A549 (cell line): ENCODE measurements around the gene IL36B. TPM values are rescaled to one million over a fixed set of nuclear protein-coding genes. Genes with fewer than 3 reads are reported as not detected.
A peak's percentile ranks its signal among the peaks of the same experiment; 100 is the strongest.

ENCODE experiments used
- ATAC-seq, 2 experiments: fragments of 200-7000 bp in 1 of 2; fragments of >200 bp in 1 of 2; cut with Nextera tagmentation in 1 of 2; cut with Tn5 transposase in 1 of 2; 3 replicates each; pipeline versions ENCODE4 v1.8.0 to v1.9.1; 2018 to 2020; ENCODE audit warnings: mild to moderate bottlenecking in 1 of 2, moderate library complexity in 1 of 2
- CTCF ChIA-PET: fragments of 300-600 bp; sonication (Branson Sonifier 250); formaldehyde crosslinking; extraction: SDS; loops from one replicate; lab custom pipeline; 2021; ENCODE audit warnings: antibody characterized with exemption, inconsistent platforms; lab: Yijun Ruan, JAX
- POLR2A ChIA-PET: fragments of 350-600 bp; formaldehyde crosslinking; extraction: SDS; loops from one replicate; lab custom pipeline; 2021; ENCODE audit warnings: antibody characterized with exemption, inconsistent platforms; lab: Yijun Ruan, JAX
- DNase-seq, 2 experiments: peaks; one replicate each; pipeline versions ENCODE4 v3.0.0 to v3.0.0-alpha.2; 2011 to 2016; ENCODE audit warnings: low read depth in 1 of 2, low spot score in 1 of 2
- FAIRE-seq: peaks from 2 replicates; lab custom pipeline; 2011; peaks lifted over from hg19 to GRCh38; lab: Jason Lieb, UNC
- H3K27ac ChIP-seq, 2 experiments: fragments of >200 bp; sonication (Bioruptor Twin); formaldehyde crosslinking; 3 replicates each; pipeline ENCODE4 v1.5.1; 2016 to 2017
- H3K4me1 ChIP-seq: fragments of >200 bp; sonication (Bioruptor Twin); formaldehyde crosslinking; 3 replicates; pipeline ENCODE4 v1.6.1; 2016
- H3K4me2 ChIP-seq: fragments of >200 bp; sonication (Bioruptor Twin); formaldehyde crosslinking; 3 replicates; pipeline ENCODE4 v1.6.1; 2016
- H3K4me3 ChIP-seq: fragments of >200 bp; sonication (Bioruptor Twin); formaldehyde crosslinking; 3 replicates; pipeline ENCODE4 v1.5.1; 2016
- H3K9me3 ChIP-seq: fragments of >200 bp; sonication (Bioruptor Twin); formaldehyde crosslinking; 3 replicates; pipeline ENCODE4 v1.6.1; 2016
- CBX2 ChIP-seq: fragments of 200-600 bp; sonication (generic); IDR thresholded peaks from 2 replicates; pipeline ENCODE4 v1.6.1; 2016; ENCODE audit warnings: low read depth, mild to moderate bottlenecking, borderline replicate concordance
- EHMT2 ChIP-seq: fragments of 200-600 bp; sonication (generic); IDR thresholded peaks from 2 replicates; pipeline ENCODE4 v1.6.1; 2016; ENCODE audit warnings: antibody characterized with exemption, low read depth, mild to moderate bottlenecking, moderate library complexity
- ELK1 ChIP-seq: fragments of 150-350 bp; IDR thresholded peaks from 2 replicates; pipeline ENCODE4 v1.6.1; 2014; ENCODE audit warnings: low read depth, mild to moderate bottlenecking, low read length
- ESRRA ChIP-seq: fragments of 150-350 bp; IDR thresholded peaks from 2 replicates; pipeline ENCODE4 v1.6.1; 2014; ENCODE audit warnings: mild to moderate bottlenecking, low read length, borderline replicate concordance
- FOSL2 ChIP-seq, 2 experiments: fragments of 450-650 bp in 1 of 2; fragments of >200 bp in 1 of 2; sonication (Bioruptor Twin) in 1 of 2; formaldehyde crosslinking; IDR thresholded peaks; 2 replicates each; pipeline versions ENCODE4 v1.5.0 to v1.6.1; 2016 to 2020; ENCODE audit warnings: mild to moderate bottlenecking in 1 of 2, moderate library complexity in 1 of 2
- FOXS1 ChIP-seq: fragments of 250-450 bp; sonication (Bioruptor Pico); IDR thresholded peaks from 2 replicates; pipeline ENCODE4 v1.5.0; 2020; ENCODE audit warnings: mild to moderate bottlenecking, moderate library complexity
- HEYL ChIP-seq: fragments of 250-450 bp; sonication (Bioruptor Pico); IDR thresholded peaks from 2 replicates; pipeline ENCODE4 v1.8.0; 2021; ENCODE audit warnings: mild to moderate bottlenecking, moderate library complexity
- KDM5A ChIP-seq: fragments of 200-600 bp; sonication (generic); IDR thresholded peaks from 2 replicates; pipeline ENCODE4 v1.6.1; 2016; ENCODE audit warnings: antibody characterized with exemption, mild to moderate bottlenecking
- MAFK ChIP-seq: fragments of 450-650 bp; IDR thresholded peaks from 2 replicates; pipeline ENCODE4 v1.6.1; 2014; ENCODE audit not compliant: partially characterized antibody
- MAZ ChIP-seq: fragments of 150-350 bp; IDR thresholded peaks from 2 replicates; pipeline ENCODE4 v1.6.1; 2014; ENCODE audit warnings: antibody characterized with exemption, low read depth, low read length, borderline replicate concordance
- MYC ChIP-seq: IDR thresholded peaks from 2 replicates; pipeline ENCODE4 v1.6.1; 2012; ENCODE audit warnings: mild to moderate bottlenecking, inconsistent platforms, low read length, improper control_type of control experiment, borderline replicate concordance
- NPAS2 ChIP-seq: fragments of 250-450 bp; sonication (Bioruptor Pico); IDR thresholded peaks from 2 replicates; pipeline ENCODE4 v1.8.0; 2022; ENCODE audit warnings: mild to moderate bottlenecking, moderate library complexity, borderline replicate concordance
- PHF8 ChIP-seq: fragments of 200-600 bp; sonication (generic); IDR thresholded peaks from 2 replicates; pipeline ENCODE4 v1.6.1; 2016; ENCODE audit warnings: low read depth, mild to moderate bottlenecking, antibody characterized with exemption, moderate library complexity, borderline replicate concordance
- POLR2A ChIP-seq: IDR thresholded peaks from 2 replicates; pipeline ENCODE4 v1.6.1; 2012; ENCODE audit warnings: mild to moderate bottlenecking, low read length
- POLR2AphosphoS2 ChIP-seq: conservative IDR thresholded peaks from 2 replicates; pipeline ENCODE4 v1.6.1; 2012; ENCODE audit warnings: low read length, improper control_type of control experiment, inconsistent platforms
- RAD21 ChIP-seq, 2 experiments: fragments of >200 bp in 1 of 2; sonication (Bioruptor Twin) in 1 of 2; formaldehyde crosslinking in 1 of 2; IDR thresholded peaks in 1 of 2; conservative IDR thresholded peaks in 1 of 2; 2 replicates in 1 of 2; 3 replicates in 1 of 2; pipeline ENCODE4 v1.6.1; 2012 to 2018; ENCODE audit warnings: inconsistent platforms in 1 of 2
- RFX5 ChIP-seq: fragments of 450-650 bp; IDR thresholded peaks from 2 replicates; pipeline ENCODE4 v1.7.1; 2014; ENCODE audit warnings: antibody characterized with exemption, mild to moderate bottlenecking, moderate library complexity
- SMC3 ChIP-seq: fragments of >200 bp; sonication (Bioruptor Twin); formaldehyde crosslinking; IDR thresholded peaks from 3 replicates; pipeline ENCODE4 v1.6.1; 2018; ENCODE audit warnings: inconsistent platforms
- TFCP2L1 ChIP-seq: fragments of 250-450 bp; sonication (Bioruptor Pico); IDR thresholded peaks from 2 replicates; pipeline ENCODE4 v1.5.0; 2021; ENCODE audit warnings: mild to moderate bottlenecking
- TP53 ChIP-seq: fragments of 250-450 bp; sonication (Bioruptor Pico); IDR thresholded peaks from 2 replicates; pipeline ENCODE4 v1.5.0; 2021; ENCODE audit warnings: mild to moderate bottlenecking, moderate library complexity
- WGBS: methylation state at CpG from one replicate; pipeline ENCODE4 v1.1.6; 2017; ENCODE audit errors: missing lambda C conversion rate; 5-methylcytosine and 5-hydroxymethylcytosine counted together
- polyA plus RNA-seq, 4 experiments: library from polyadenylated mRNA; depleted of rRNA in 3 of 4; stranded (reverse); fragments of >200 nt; fragmentation: RNase III in 1 of 4; extraction: RNeasy Plus Mini Kit Qiagen cat#74134 plus additional on column Dnase treatment in 1 of 4; gene quantifications; 2 replicates in 3 of 4; 3 replicates in 1 of 4; pipeline ENCODE4 v1.2.3, GENCODE V29; 2011 to 2017
- TF ChIP-seq, protein P1 (sequence below): fragments of 450-650 bp; IDR thresholded peaks from 2 replicates; pipeline ENCODE4 v1.6.1; 2014; ENCODE audit warnings: antibody characterized with exemption
- TF ChIP-seq, protein P2 (sequence below): fragments of >200 bp; sonication (Bioruptor Twin); formaldehyde crosslinking; IDR thresholded peaks from 2 replicates; pipeline ENCODE4 v1.6.1; 2016

The IL36B gene
- polyA plus RNA-seq, 2 of the 4 experiments (the other 2 are of a cell fraction): not detected

GRCh38 chr2:113075030-113075429, 22.4 kb upstream of the IL36B start (continued):
- TF ChIP-seq PHF8: no peak
- TF ChIP-seq NPAS2 (CRISPR knock-in tag): no peak
- no peak for TF ChIP-seq HEYL
- TF ChIP-seq ESRRA: no peak

DNA sequence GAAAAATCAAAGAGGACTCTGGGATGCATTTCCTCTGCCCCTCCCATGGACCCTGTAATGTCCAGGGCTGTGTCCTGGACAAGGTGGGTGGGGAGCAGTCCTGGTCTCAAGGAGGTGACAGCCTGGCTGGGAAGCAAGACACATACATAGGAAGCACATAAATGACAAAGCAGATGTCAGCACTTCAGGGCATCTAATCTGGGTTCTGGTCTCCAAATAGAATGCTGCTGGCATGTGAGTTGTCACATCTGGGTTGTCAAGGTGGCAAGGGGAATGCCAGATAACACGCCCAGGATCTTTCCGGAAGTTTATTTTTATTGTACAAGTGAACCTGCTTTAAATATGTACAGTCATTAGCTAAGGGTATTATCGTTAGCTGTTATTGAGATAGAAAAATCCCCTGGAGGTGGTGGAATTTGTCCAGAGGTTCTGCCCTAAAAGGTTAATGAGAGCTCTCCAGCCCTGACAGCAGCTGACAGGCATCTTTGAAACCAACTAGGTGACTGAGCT, 20.7 kb upstream of the IL36B start:
- H3K4me1 ChIP-seq: peaks cover 10% of the 10 kb centered on the region; the same call in 2 of the 3 replicates
- TF ChIP-seq POLR2AphosphoS2 (no peak), TFCP2L1 (CRISPR knock-in tag) (no peak), MYC (no peak), SMC3 (no peak), RFX5 (no peak), FOSL2 (IDR thresholded peaks at IDR 0.05) (no peak), FOSL2 (CRISPR knock-in tag; IDR thresholded peaks at IDR 0.05) (no peak), TP53 (CRISPR knock-in tag) (no peak), CBX2 (no peak), EHMT2 (no peak), HEYL (no peak), MAZ (no peak), RAD21 (conservative IDR thresholded peaks at IDR 0.05 in 1 of 2, IDR thresholded peaks at IDR 0.05 in 1 of 2) (no peak), MAFK (no peak), FOXS1 (CRISPR knock-in tag) (no peak)
- TF ChIP-seq, protein P1, sequence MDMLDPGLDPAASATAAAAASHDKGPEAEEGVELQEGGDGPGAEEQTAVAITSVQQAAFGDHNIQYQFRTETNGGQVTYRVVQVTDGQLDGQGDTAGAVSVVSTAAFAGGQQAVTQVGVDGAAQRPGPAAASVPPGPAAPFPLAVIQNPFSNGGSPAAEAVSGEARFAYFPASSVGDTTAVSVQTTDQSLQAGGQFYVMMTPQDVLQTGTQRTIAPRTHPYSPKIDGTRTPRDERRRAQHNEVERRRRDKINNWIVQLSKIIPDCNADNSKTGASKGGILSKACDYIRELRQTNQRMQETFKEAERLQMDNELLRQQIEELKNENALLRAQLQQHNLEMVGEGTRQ: no peak
- TF ChIP-seq, protein P2, sequence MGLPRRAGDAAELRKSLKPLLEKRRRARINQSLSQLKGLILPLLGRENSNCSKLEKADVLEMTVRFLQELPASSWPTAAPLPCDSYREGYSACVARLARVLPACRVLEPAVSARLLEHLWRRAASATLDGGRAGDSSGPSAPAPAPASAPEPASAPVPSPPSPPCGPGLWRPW: no peak
- H3K9me3 ChIP-seq: no peaks in the 10 kb centered on the region
- no peak overlapping the region for H3K27ac ChIP-seq
- no peak overlapping the region for H3K4me3 ChIP-seq
- CTCF ChIA-PET: interaction anchor here (0.7 to 1.5 kb wide), 3 partner anchors 11 to 64 kb away, joined by 3 read pairs; no protein-coding TSS in a partner anchor
- WGBS: 63% methylated on average over 3 of the region's 3 CpGs
- ATAC-seq (no peak), DNase-seq (no peak), FAIRE-seq (no peak)
- POLR2A ChIA-PET: no interaction called here
- H3K4me2 ChIP-seq: no peak overlapping the region

DNA sequence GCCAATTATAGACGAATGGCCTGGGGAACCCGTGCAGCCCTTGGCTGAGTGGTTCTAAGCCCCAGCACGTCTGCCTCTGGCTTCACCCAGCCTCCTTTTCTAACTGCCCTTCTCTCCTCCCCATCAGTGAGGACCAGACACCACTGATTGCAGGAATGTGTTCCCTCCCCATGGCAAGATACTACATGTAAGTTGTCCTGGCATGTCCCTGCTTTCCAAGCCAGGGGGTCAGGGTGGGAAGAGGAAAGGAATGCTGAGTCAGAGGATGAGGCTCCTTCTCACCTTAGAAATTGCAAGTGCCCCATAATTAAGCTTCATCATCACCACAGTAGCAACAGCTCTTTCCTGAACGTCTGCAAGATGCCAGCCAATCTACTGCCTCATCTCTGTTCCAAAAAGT, 19.9 kb upstream of the IL36B start:
- Histone ChIP-seq H3K27ac (peak overlapping the region in 1 of 2 experiments; percentile 14; a peak in 1 of 6 replicates), H3K9me3 (no peaks in the 10 kb centered on the region), H3K4me2 (no peak overlapping the region), H3K4me1 (peaks cover 7% of the 10 kb centered on the region; the same call in 1 of the 3 replicates), H3K4me3 (no peak overlapping the region)
- ChIA-PET CTCF (interaction anchor here (0.6 to 1.6 kb wide), 5 partner anchors 10 to 78 kb away, joined by 3 to 11 read pairs (median 3); no protein-coding TSS in a partner anchor), POLR2A (no interaction called here)
- ATAC-seq: no peak
- no peak for FAIRE-seq
- 24% methylated on average over 4 of the region's 4 CpGs for WGBS
- no peak for DNase-seq
- TF ChIP-seq KDM5A (no peak), POLR2A (no peak), ELK1 (no peak), MAFK (peak; percentile 42)
